Measurements from ENCODE around the gene TEKT2. TPM values are rescaled to one million over a fixed set of nuclear protein-coding genes. Genes with fewer than 3 reads are reported as not detected.

TEKT2 gene
- total and polyA plus RNA-seq, 8 donors = 1.3 to 17.6 (median 1.7) TPM

DNA sequence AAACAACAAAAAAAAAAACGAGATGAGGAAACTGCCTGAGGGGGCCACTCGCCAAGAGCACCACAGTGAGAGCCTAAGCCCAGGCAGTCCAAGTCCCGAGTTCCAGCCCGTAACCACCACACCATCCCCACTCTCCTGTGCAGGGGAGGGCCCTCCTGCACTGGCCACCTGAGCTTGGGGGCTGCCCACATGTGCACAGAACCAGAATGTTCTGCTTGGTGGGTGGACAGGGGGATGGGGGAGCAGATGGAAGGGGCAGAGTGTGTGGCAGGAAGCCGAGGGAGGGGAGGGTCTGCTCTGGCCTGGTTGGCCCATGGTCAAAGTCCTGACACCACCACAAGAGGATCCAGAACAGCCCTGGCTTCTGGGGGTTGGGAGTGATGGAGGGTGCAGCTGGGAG is 22.4 kb downstream of the TEKT2 start:
- no peaks in the 10 kb centered on the region for H3K9me3 ChIP-seq
- WGBS, 2 donors = 43 to 50% methylated on average over 5 of the region's 5 CpGs
- ATAC-seq (no peak), FAIRE-seq (no peak), DNase-seq (no peak)
- intact Hi-C loops (cut with DNase I) = no loop called here
- no peaks in the 10 kb centered on the region for H3K27me3 ChIP-seq
- no peaks in the 10 kb centered on the region for H3K4me1 ChIP-seq
- H3K36me3 ChIP-seq = no peaks in the 10 kb centered on the region
- H3K27ac ChIP-seq = no peak overlapping the region
- no peak overlapping the region for H3K4me3 ChIP-seq
- TF ChIP-seq, protein P1, sequence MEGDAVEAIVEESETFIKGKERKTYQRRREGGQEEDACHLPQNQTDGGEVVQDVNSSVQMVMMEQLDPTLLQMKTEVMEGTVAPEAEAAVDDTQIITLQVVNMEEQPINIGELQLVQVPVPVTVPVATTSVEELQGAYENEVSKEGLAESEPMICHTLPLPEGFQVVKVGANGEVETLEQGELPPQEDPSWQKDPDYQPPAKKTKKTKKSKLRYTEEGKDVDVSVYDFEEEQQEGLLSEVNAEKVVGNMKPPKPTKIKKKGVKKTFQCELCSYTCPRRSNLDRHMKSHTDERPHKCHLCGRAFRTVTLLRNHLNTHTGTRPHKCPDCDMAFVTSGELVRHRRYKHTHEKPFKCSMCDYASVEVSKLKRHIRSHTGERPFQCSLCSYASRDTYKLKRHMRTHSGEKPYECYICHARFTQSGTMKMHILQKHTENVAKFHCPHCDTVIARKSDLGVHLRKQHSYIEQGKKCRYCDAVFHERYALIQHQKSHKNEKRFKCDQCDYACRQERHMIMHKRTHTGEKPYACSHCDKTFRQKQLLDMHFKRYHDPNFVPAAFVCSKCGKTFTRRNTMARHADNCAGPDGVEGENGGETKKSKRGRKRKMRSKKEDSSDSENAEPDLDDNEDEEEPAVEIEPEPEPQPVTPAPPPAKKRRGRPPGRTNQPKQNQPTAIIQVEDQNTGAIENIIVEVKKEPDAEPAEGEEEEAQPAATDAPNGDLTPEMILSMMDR (IDR thresholded peaks at IDR 0.05) = no peak

DNA sequence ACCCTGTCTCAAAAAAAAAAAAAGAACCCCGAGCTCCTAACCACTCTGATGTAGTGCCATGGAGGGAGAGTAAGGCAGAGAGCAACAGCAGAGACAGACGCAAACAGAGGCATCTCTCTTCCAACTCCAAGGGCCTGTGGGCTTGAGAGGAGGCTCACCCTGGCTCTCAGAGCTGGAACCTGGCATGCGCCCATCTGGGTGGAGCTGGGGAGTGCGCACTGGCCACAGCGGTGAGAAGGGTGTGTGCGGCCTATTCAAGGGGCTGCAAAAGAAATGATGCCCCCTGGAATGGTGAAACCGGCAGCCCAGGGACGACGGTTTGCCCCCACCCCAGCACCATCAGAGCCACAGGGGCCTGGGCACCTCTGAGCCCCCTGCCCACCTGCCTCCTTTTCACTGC is 23.5 kb downstream of the TEKT2 start:
- DNase-seq (no peak), ATAC-seq (no peak), FAIRE-seq (no peak)
- 71 to 74% methylated on average over 9 of the region's 9 CpGs for WGBS, 2 donors
- no peaks in the 10 kb centered on the region for H3K36me3 ChIP-seq
- H3K4me3 ChIP-seq = no peak overlapping the region
- intact Hi-C loops (cut with DNase I) = no loop called here
- H3K27me3 ChIP-seq = no peaks in the 10 kb centered on the region
- no peak overlapping the region for H3K27ac ChIP-seq
- H3K9me3 ChIP-seq = no peaks in the 10 kb centered on the region
- no peaks in the 10 kb centered on the region for H3K4me1 ChIP-seq
- TF ChIP-seq, protein P1 (IDR thresholded peaks at IDR 0.05) = no peak

DNA sequence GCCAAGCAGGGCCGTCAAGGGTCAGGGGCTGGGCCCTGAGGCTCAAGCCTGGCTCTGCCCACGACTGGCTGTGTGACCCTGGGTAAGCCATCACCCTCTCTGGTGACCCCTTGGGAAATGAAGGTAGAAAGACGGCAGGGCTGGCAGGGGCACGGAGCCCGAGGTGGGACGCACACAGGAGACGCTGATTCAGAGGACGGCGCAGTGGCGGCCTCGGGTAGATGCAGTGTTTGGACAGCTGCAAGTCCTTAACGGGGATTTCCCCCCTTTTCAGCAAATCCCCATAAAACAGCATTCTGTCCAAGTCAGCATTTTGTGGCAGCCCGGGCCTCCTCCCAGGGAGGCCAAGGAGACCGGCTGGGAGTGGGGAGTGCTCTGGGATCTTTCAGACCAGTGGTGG is 24.4 kb downstream of the TEKT2 start:
- DNase-seq (no peak), ATAC-seq (no peak), FAIRE-seq (no peak)
- H3K4me1 ChIP-seq = no peaks in the 10 kb centered on the region
- no peak overlapping the region for H3K27ac ChIP-seq
- H3K9me3 ChIP-seq = no peaks in the 10 kb centered on the region
- intact Hi-C loops (cut with DNase I) = no loop called here
- no peak overlapping the region for H3K4me3 ChIP-seq
- no peaks in the 10 kb centered on the region for H3K36me3 ChIP-seq
- no peaks in the 10 kb centered on the region for H3K27me3 ChIP-seq
- TF ChIP-seq, protein P1 (IDR thresholded peaks at IDR 0.05) = no peak
- 61 to 71% methylated on average over 14 of the region's 14 CpGs for WGBS, 2 donors

DNA sequence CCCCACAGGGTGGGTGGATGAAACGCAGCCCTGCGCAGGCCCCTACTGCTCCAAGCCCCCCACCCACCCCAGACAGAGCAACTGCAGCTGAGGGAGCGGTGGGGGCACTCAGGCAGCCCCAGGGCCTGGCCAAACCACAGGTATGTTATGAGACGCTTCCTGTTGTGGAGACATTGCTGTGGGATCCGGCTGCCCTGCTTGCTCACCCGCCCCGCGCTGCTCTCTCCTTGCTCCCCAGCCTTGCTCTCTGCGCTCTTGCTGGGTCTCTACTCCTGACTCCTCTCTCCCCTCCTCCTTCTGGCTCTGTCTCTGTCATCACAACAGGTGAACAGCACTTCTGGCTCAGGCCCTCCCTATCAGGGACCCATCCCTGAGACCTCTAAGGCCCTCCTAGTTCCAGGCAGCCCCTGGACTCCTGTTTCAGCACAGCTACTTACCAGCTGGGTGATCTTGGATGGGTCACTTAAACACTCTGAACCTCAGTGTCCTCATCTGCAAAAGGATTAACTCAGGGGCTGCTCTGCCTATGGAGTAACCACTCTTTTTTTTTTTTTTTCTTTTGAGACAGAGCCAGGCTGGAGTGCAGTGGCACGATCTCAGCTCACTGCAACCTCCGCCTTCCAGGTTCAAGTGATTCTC is 25.3 kb downstream of the TEKT2 start:
- FAIRE-seq = no peak
- Histone ChIP-seq H3K36me3 (no peaks in the 10 kb centered on the region), H3K27ac (no peak overlapping the region), H3K27me3 (no peaks in the 10 kb centered on the region), H3K4me1 (no peaks in the 10 kb centered on the region), H3K9me3 (no peaks in the 10 kb centered on the region), H3K4me3 (no peak overlapping the region)
- WGBS, 2 donors = 82 to 88% methylated on average over 11 of the region's 11 CpGs
- no peak for DNase-seq
- ATAC-seq = peak in 2 of 4 donors; percentile 11 to 49
- intact Hi-C loops (cut with DNase I) = no loop called here
- TF ChIP-seq, protein P1 (IDR thresholded peaks at IDR 0.05) = no peak

DNA sequence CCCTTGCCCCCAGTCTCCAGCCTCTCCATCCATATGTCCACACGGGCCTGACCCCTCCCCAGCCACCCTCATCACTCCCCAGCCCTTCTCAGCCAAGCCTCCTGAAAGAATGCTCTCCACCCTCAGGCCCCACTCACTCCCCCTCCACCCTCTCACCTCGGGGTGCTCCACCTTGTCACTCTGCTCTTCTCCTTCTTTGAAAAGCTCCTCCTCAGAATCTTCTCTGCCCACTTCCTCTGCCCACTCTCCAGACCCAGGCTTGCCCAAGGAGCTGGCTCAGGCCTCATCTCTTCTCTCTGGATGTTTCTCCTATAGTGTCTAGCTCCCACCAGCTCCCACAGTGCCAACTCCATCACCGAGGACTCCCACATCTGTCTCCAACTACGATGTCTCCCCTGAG is 27.3 kb downstream of the TEKT2 start:
- FAIRE-seq (no peak), DNase-seq (no peak), ATAC-seq (no peak)
- Histone ChIP-seq H3K27me3 (no peaks in the 10 kb centered on the region), H3K9me3 (no peaks in the 10 kb centered on the region), H3K36me3 (no peaks in the 10 kb centered on the region), H3K4me1 (no peaks in the 10 kb centered on the region), H3K27ac (no peak overlapping the region), H3K4me3 (no peak overlapping the region)
- intact Hi-C loops (cut with DNase I) = no loop called here
- TF ChIP-seq, protein P1 (IDR thresholded peaks at IDR 0.05) = no peak
- WGBS, 2 donors = 52 to 56% methylated on average over 4 of the region's 4 CpGs
